GM12892 (cell line): ENCODE results near the gene KLK14.

Experiments
- POLR2A ChIP-seq: IDR thresholded peaks from 2 replicates; pipeline ENCODE4 v1.6.1; 2011; ENCODE audit warnings: low read depth, low read length, control low read depth
- POLR2AphosphoS5 ChIP-seq: IDR thresholded peaks from 2 replicates; pipeline ENCODE4 v1.6.1; 2011; ENCODE audit warnings: low read depth, low read length, control low read depth
- TAF1 ChIP-seq: IDR thresholded peaks from 2 replicates; pipeline ENCODE4 v1.6.1; 2011; ENCODE audit warnings: low read depth, mild to moderate bottlenecking, control low read depth, low read length, borderline replicate concordance

DNA sequence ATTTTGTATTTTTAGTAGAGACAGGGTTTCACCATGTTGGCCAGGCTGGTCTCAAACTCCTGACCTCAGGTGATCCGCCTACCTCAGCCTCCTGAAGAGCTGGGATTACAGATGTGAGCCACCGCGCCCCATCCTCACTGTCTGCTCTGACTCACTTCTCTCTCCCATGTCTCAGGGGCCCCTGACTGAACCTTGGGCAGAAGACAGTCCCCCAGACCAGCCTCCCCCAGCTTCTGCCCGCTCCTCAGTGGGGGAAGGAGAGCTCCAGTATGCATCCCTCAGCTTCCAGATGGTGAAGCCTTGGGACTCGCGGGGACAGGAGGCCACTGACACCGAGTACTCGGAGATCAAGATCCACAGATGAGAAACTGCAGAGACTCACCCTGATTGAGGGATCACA, 47.0 kb upstream of the KLK14 start:
- TF ChIP-seq POLR2A, result no peak
- no peak for TF ChIP-seq TAF1
- no peak for TF ChIP-seq POLR2AphosphoS5
